GM18861 (cell line): Measurements from ENCODE around the gene KLK7.

Source experiments
- ATAC-seq: cut with Tn5 transposase; IDR thresholded peaks from one replicate; pipeline ENCODE4 v1.9.1; 2021; ENCODE audit not compliant: unreplicated experiment

The KLK7 gene

DNA sequence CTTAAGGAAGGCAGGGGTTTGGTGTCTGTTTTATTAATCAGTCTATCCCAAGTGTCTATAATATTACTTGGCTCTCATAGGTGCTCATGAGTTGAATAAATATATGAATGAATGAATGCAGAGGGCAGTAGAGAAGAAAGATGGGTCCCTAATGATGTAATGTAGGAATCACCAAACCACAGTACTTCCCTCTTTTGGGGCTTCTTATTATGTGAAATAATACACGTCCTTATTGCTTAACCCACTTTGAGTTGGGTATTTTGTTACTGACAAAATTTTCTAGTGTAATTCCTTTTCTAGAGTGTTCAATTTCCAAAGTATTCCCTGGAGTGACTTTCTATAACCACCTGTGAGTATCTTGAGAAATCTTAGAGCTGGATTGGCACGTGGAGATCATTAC lies 44.1 kb downstream of the KLK7 start:
- no peak for ATAC-seq

GRCh38 chr19:50933640-50934039 lies 50.1 kb downstream of the KLK7 start:
- no peak for ATAC-seq

- ATAC-seq = no peak
Measured at GRCh38 chr19:50932690-50933083, 51.0 kb downstream of the KLK7 start.

- ATAC-seq = no peak
Measured at GRCh38 chr19:50932018-50932689, 51.6 kb downstream of the KLK7 start.

GRCh38 chr19:50931023-50931422 lies 52.7 kb downstream of the KLK7 start:
- no peak for ATAC-seq

GRCh38 chr19:50928831-50929230 lies 54.9 kb downstream of the KLK7 start:
- ATAC-seq = no peak
